Cardiac muscle cell (in vitro differentiated cells and primary cell): Measurements from ENCODE around the gene ARTN. TPM values are rescaled to one million over a fixed set of nuclear protein-coding genes. Genes with fewer than 3 reads are reported as not detected.

Experiments
- DNase-seq, 2 donors: peaks; one replicate each; pipeline versions ENCODE4 v3.0.0 to v3.0.0-alpha.2; 2010 to 2017; ENCODE audit warnings: low read depth in 1 of 2, low spot score in 1 of 2
- H3K27ac ChIP-seq: fragments of 200-600 bp; sonication (generic); 2 replicates; pipeline ENCODE4 v1.5.1; 2016
- H3K27me3 ChIP-seq: fragments of 200-600 bp; sonication (generic); 2 replicates; pipeline ENCODE4 v1.6.0; 2016; ENCODE audit warnings: control low read depth
- H3K36me3 ChIP-seq: fragments of 200-600 bp; sonication (generic); 2 replicates; pipeline ENCODE4 v1.5.1; 2016; ENCODE audit warnings: control low read depth
- H3K4me1 ChIP-seq: fragments of 200-600 bp; sonication (generic); 2 replicates; pipeline ENCODE4 v1.8.1; 2017; ENCODE audit warnings: low read depth, mild to moderate bottlenecking, mixed run types
- H3K4me3 ChIP-seq: fragments of 200-600 bp; sonication (generic); 2 replicates; pipeline ENCODE4 v1.5.1; 2016; ENCODE audit warnings: mild to moderate bottlenecking
- H3K9me3 ChIP-seq: fragments of 200-600 bp; sonication (generic); 2 replicates; pipeline ENCODE4 v1.5.1; 2017; ENCODE audit warnings: low read depth, mild to moderate bottlenecking, control low read depth
- polyA plus RNA-seq: library from polyadenylated mRNA; unstranded; fragments of >200 nt; fragmentation: Nextera tagmentation; extraction: Ambion mirVana; gene quantifications from 2 replicates; pipeline ENCODE4 v1.2.1, GENCODE V29; 2016
- total RNA-seq: library from RNA; depleted of rRNA; stranded (reverse); fragments of >200 nt; gene quantifications from 2 replicates; pipeline ENCODE4 v1.2.3, GENCODE V29; 2016
- TF ChIP-seq, protein P1 (sequence below): IDR thresholded peaks from 2 replicates; pipeline ENCODE4 v1.5.1; 2012; ENCODE audit warnings: low read depth, mild to moderate bottlenecking, low read length

Gene ARTN
- total and polyA plus RNA-seq, 2 experiments from 2014 or later = 26.2 to 50.5 TPM

DNA sequence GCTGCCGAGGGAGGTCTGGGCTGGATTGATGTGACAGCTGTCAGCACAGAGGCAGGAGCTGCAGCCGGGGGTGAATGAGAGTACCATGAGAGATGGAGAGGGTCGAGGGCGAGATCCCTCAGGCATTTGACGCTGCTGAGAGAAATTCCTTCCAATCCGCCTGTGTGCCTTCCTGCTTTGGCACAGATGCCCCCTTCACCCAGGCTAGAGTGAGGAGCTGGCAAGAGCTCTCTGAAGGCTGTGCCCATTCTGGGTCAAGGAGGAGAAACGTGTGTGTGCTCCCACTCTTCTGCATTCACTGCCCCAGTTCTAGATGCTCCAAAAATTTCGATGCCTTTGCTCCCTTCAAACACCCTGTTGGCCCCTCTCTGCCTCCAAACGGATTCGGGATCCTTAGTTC, 4.8 kb downstream of the ARTN start:
- H3K27me3 ChIP-seq = peaks cover 8% of the 10 kb centered on the region
- H3K4me3 ChIP-seq = no peak overlapping the region
- H3K4me1 ChIP-seq = peaks cover 5% of the 10 kb centered on the region
- TF ChIP-seq, protein P1, sequence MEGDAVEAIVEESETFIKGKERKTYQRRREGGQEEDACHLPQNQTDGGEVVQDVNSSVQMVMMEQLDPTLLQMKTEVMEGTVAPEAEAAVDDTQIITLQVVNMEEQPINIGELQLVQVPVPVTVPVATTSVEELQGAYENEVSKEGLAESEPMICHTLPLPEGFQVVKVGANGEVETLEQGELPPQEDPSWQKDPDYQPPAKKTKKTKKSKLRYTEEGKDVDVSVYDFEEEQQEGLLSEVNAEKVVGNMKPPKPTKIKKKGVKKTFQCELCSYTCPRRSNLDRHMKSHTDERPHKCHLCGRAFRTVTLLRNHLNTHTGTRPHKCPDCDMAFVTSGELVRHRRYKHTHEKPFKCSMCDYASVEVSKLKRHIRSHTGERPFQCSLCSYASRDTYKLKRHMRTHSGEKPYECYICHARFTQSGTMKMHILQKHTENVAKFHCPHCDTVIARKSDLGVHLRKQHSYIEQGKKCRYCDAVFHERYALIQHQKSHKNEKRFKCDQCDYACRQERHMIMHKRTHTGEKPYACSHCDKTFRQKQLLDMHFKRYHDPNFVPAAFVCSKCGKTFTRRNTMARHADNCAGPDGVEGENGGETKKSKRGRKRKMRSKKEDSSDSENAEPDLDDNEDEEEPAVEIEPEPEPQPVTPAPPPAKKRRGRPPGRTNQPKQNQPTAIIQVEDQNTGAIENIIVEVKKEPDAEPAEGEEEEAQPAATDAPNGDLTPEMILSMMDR = no peak
- no peak overlapping the region for H3K27ac ChIP-seq
- H3K9me3 ChIP-seq = no peaks in the 10 kb centered on the region
- no peak for DNase-seq
- no peaks in the 10 kb centered on the region for H3K36me3 ChIP-seq

DNA sequence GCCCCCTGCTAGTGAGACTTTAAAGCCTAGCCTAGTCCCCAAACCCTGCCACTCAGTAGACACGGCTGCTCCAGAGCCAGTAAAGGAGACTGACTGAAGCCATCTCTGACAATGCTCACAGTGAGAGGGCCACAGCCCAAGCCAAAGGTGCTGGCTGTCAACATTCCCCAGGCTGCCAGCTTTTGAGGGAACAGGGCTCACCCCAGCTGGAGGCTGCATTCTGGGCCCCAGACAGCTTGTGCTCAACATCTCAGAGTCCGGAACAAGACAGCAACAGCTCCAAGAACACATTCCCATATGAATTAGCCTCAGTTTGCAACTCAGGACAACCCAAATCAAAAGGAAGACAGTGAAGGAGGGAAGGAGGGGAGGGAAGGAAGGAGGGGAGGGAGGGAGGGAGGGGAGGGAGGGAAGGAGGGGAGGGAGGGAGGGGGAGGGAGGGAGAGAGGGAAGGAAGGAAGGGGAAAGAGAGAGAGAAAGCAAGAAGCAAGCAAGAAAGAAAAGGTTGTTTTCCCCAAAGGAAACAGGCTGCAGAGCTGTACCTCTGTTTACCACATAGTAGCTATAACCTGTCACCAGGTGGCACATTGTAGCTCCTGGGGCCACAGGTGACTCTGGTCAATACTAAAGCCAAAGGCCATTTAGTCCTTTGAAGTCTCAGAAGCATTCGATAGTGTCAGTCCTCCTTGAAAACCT, 5.4 kb downstream of the ARTN start:
- no peak for DNase-seq
- no peaks in the 10 kb centered on the region for H3K9me3 ChIP-seq
- TF ChIP-seq, protein P1 = no peak
- no peak overlapping the region for H3K27ac ChIP-seq
- H3K4me1 ChIP-seq = peaks cover 5% of the 10 kb centered on the region
- peaks cover 8% of the 10 kb centered on the region for H3K27me3 ChIP-seq
- H3K36me3 ChIP-seq = no peaks in the 10 kb centered on the region
- H3K4me3 ChIP-seq = no peak overlapping the region

DNA sequence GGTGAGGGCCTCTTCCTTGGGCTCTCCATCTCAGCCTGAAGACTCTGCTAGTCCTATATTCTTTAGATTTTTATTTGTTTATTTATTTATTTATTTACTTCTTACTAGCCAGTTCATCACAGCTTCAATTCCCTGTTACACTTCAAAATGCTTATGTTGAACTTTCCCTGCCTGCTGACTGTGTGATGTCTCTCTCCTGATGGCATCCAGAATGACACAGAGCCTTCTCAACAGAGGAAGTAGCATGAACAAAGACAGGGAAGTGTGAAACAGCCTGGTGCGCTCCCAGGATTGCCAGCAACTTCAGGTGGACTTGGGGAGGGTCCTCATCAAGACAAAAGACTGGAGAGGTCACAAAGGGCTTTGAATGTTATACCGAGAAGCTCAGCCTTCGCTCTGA, 8.8 kb downstream of the ARTN start:
- Histone ChIP-seq H3K27ac (no peak overlapping the region), H3K27me3 (peaks cover 4% of the 10 kb centered on the region), H3K9me3 (no peaks in the 10 kb centered on the region), H3K4me1 (peaks cover 7% of the 10 kb centered on the region), H3K36me3 (no peaks in the 10 kb centered on the region), H3K4me3 (no peak overlapping the region)
- no peak for DNase-seq
- TF ChIP-seq, protein P1 = no peak

DNA sequence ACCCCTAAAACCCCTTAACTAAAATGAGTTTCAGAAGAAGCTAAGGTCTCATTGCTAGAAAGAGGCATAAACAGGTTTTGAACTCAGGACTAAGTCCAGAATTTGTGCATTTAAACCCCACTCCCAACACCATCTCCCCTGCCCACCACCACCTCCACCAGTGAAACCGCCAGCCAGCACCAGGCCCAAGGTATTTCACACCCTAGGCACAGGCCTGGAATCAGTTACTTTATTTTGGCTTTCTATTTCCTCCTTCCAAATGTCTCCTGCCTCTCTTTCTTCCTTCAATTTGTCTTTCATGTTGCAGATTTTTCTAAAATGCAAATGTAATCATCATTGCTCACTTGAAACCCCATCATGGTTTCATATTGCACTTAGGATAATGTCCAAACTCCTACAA, 11.3 kb downstream of the ARTN start:
- Histone ChIP-seq H3K27me3 (peaks cover 3% of the 10 kb centered on the region), H3K4me1 (peaks cover 12% of the 10 kb centered on the region), H3K9me3 (no peaks in the 10 kb centered on the region), H3K27ac (no peak overlapping the region), H3K36me3 (no peaks in the 10 kb centered on the region), H3K4me3 (no peak overlapping the region)
- no peak for DNase-seq
- TF ChIP-seq, protein P1 = no peak

GRCh38 chr1:43945674-43946235, 12.2 kb downstream of the ARTN start:
- H3K36me3 ChIP-seq = no peaks in the 10 kb centered on the region
- DNase-seq = no peak
- H3K27me3 ChIP-seq = no peaks in the 10 kb centered on the region
- H3K9me3 ChIP-seq = no peaks in the 10 kb centered on the region
- H3K27ac ChIP-seq = peak overlapping the region; percentile 99
- H3K4me1 ChIP-seq = peaks cover 12% of the 10 kb centered on the region
- peak overlapping the region; percentile 56 for H3K4me3 ChIP-seq
- TF ChIP-seq, protein P1 = no peak
